Keratinocyte (primary cell): Measurements from ENCODE around the gene ERFL. TPM values are rescaled to one million over a fixed set of nuclear protein-coding genes. Genes with fewer than 3 reads are reported as not detected.

Experiments
- DNase-seq: peaks from one replicate; pipeline ENCODE4 v3.0.0-alpha.2; 2011; ENCODE audit warnings: low read depth, missing footprints, low spot score
- FAIRE-seq: peaks from 2 replicates; lab custom pipeline; 2011; peaks lifted over from hg19 to GRCh38; lab: Jason Lieb, UNC
- H2AFZ ChIP-seq: 2 replicates; pipeline ENCODE4 v1.6.0; 2012; ENCODE audit warnings: low read length, control low read depth, inconsistent platforms; ENCODE audit not compliant: control insufficient read depth
- H3K27ac ChIP-seq: 2 replicates; pipeline ENCODE4 v1.5.1; 2011; ENCODE audit warnings: low read length; ENCODE audit not compliant: control insufficient read depth, insufficient read depth
- H3K27me3 ChIP-seq: 3 replicates; pipeline ENCODE4 v1.6.0; 2011; ENCODE audit warnings: low read length; ENCODE audit not compliant: control insufficient read depth, insufficient read depth; ENCODE audit errors: extremely low read depth
- H3K36me3 ChIP-seq, 2 experiments: 2 replicates in 1 of 2; 3 replicates in 1 of 2; pipeline ENCODE4 v1.5.1; 2011; ENCODE audit warnings: low read length in 2 of 2, mild to moderate bottlenecking in 1 of 2; ENCODE audit not compliant: control insufficient read depth in 2 of 2, insufficient read depth in 2 of 2; ENCODE audit errors: extremely low read depth in 1 of 2
- H3K4me1 ChIP-seq: 3 replicates; pipeline ENCODE4 v1.5.1; 2011; ENCODE audit warnings: low read length; ENCODE audit not compliant: control insufficient read depth, insufficient read depth; ENCODE audit errors: extremely low read depth
- H3K4me2 ChIP-seq: 3 replicates; pipeline ENCODE4 v1.6.0; 2011; ENCODE audit warnings: low read depth, low read length; ENCODE audit not compliant: control insufficient read depth, insufficient read depth; ENCODE audit errors: extremely low read depth
- H3K4me3 ChIP-seq, 3 experiments: fragments of 200-600 bp in 1 of 3; sonication (generic) in 1 of 3; 2 replicates in 2 of 3; 3 replicates in 1 of 3; pipeline ENCODE4 v1.5.1; 2011 to 2016; ENCODE audit warnings: low read length in 3 of 3, mild to moderate bottlenecking in 3 of 3, control low read depth in 2 of 3, inconsistent platforms in 1 of 3, low read depth in 1 of 3, mixed read lengths in 1 of 3, mixed run types in 1 of 3, moderate library complexity in 1 of 3; ENCODE audit not compliant: control insufficient read depth in 2 of 3, insufficient read depth in 2 of 3; ENCODE audit errors: extremely low read depth in 1 of 3
- H3K79me2 ChIP-seq: 2 replicates; pipeline ENCODE4 v1.6.0; 2012; ENCODE audit warnings: low read length; ENCODE audit not compliant: control insufficient read depth, insufficient read depth
- H3K9ac ChIP-seq: 3 replicates; pipeline ENCODE4 v1.6.0; 2011; ENCODE audit warnings: low read length; ENCODE audit not compliant: control insufficient read depth, insufficient read depth; ENCODE audit errors: extremely low read depth
- H3K9me1 ChIP-seq: 3 replicates; pipeline ENCODE4 v1.6.0; 2011; ENCODE audit warnings: low read length; ENCODE audit not compliant: control insufficient read depth, insufficient read depth; ENCODE audit errors: extremely low read depth
- H3K9me3 ChIP-seq: 2 replicates; pipeline ENCODE4 v1.5.1; 2012; ENCODE audit warnings: low read depth, low read length; ENCODE audit not compliant: control insufficient read depth
- H4K20me1 ChIP-seq: 3 replicates; pipeline ENCODE4 v1.6.0; 2011; ENCODE audit warnings: low read length; ENCODE audit not compliant: control insufficient read depth, insufficient read depth; ENCODE audit errors: extremely low read depth
- EZH2 ChIP-seq: IDR thresholded peaks from one replicate; pipeline ENCODE4 v1.6.1; 2012; ENCODE audit warnings: inconsistent platforms, mild to moderate bottlenecking, low read length, moderate library complexity
- dilution Hi-C: fragments of 300-500 bp; cut with MboI; formaldehyde crosslinking; loops from one replicate; pipeline ENCODE4 v1.7.0; 2020; ENCODE audit warnings: low sequenced_read_pairs; ENCODE audit not compliant: extremely low pct_ligation_motif_present
- polyA plus RNA-seq, 5 experiments: library from polyadenylated mRNA; depleted of rRNA in 3 of 5; stranded (reverse) in 3 of 5; stranded (forward) in 1 of 5; unstranded in 1 of 5; fragments of >200 nt; gene quantifications; 1 replicate in 1 of 5; 2 replicates in 3 of 5; 3 replicates in 1 of 5; pipeline versions ENCODE4 v1.2.1 to v1.2.3, GENCODE V29; 2011 to 2012; ENCODE audit warnings: missing spikeins in 2 of 5, low read depth in 1 of 5, low replicate concordance in 1 of 5
- TF ChIP-seq, protein P1 (sequence below), 3 experiments: IDR thresholded peaks in 1 of 3; conservative IDR thresholded peaks in 1 of 3; optimal IDR thresholded peaks in 1 of 3; 2 replicates in 2 of 3; 3 replicates in 1 of 3; pipeline versions ENCODE3 to v1.5.1; 2011; ENCODE audit warnings: low read length in 3 of 3, mild to moderate bottlenecking in 3 of 3, moderate library complexity in 2 of 3, control low read depth in 1 of 3, inconsistent platforms in 1 of 3; ENCODE audit not compliant: insufficient read depth in 2 of 3; ENCODE audit errors: extremely low read depth in 1 of 3

The ERFL gene
- polyA plus RNA-seq, 1 donor (not counting 4 experiments of a cell fraction or from before 2014, with no cell fraction given): not detected

GRCh38 chr19:41869374-41869955 lies 58.8 kb downstream of the ERFL start:
- H3K4me3 ChIP-seq: no peak overlapping the region
- H3K79me2 ChIP-seq: peaks cover 36% of the 10 kb centered on the region
- H3K36me3 ChIP-seq: peaks cover 46 to 48% of the 10 kb centered on the region in 2 experiments
- TF ChIP-seq, protein P1, sequence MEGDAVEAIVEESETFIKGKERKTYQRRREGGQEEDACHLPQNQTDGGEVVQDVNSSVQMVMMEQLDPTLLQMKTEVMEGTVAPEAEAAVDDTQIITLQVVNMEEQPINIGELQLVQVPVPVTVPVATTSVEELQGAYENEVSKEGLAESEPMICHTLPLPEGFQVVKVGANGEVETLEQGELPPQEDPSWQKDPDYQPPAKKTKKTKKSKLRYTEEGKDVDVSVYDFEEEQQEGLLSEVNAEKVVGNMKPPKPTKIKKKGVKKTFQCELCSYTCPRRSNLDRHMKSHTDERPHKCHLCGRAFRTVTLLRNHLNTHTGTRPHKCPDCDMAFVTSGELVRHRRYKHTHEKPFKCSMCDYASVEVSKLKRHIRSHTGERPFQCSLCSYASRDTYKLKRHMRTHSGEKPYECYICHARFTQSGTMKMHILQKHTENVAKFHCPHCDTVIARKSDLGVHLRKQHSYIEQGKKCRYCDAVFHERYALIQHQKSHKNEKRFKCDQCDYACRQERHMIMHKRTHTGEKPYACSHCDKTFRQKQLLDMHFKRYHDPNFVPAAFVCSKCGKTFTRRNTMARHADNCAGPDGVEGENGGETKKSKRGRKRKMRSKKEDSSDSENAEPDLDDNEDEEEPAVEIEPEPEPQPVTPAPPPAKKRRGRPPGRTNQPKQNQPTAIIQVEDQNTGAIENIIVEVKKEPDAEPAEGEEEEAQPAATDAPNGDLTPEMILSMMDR (optimal IDR thresholded peaks at IDR 0.05 in 1 of 3, IDR thresholded peaks at IDR 0.05 in 1 of 3, conservative IDR thresholded peaks at IDR 0.05 in 1 of 3; ENCODE audit: extremely low read depth in 1 of 3, insufficient read depth in 2 of 3, low read length in 3 of 3): no peak
- TF ChIP-seq EZH2: no peak
- H3K9me3 ChIP-seq: no peaks in the 10 kb centered on the region
- dilution Hi-C loops: no loop called here
- H3K9ac ChIP-seq: no peak overlapping the region
- H2AFZ ChIP-seq: no peak overlapping the region
- H3K4me1 ChIP-seq: no peaks in the 10 kb centered on the region
- peaks cover 2% of the 10 kb centered on the region for H3K9me1 ChIP-seq
- H3K4me2 ChIP-seq: no peak overlapping the region
- peaks cover 56% of the 10 kb centered on the region for H4K20me1 ChIP-seq
- no peaks in the 10 kb centered on the region for H3K27me3 ChIP-seq
- DNase-seq (no peak), FAIRE-seq (no peak)
- no peak overlapping the region for H3K27ac ChIP-seq

GRCh38 chr19:41868989-41869300 lies 59.3 kb downstream of the ERFL start:
- no peak for FAIRE-seq
- dilution Hi-C loops: no loop called here
- Histone ChIP-seq H2AFZ (no peak overlapping the region), H3K9ac (no peak overlapping the region), H3K4me3 (no peak overlapping the region), H4K20me1 (peaks cover 61% of the 10 kb centered on the region), H3K27me3 (no peaks in the 10 kb centered on the region), H3K79me2 (peaks cover 41% of the 10 kb centered on the region), H3K4me1 (no peaks in the 10 kb centered on the region), H3K9me3 (no peaks in the 10 kb centered on the region), H3K9me1 (peaks cover 2% of the 10 kb centered on the region), H3K36me3 (peaks cover 51 to 53% of the 10 kb centered on the region in 2 experiments), H3K27ac (no peak overlapping the region), H3K4me2 (no peak overlapping the region)
- DNase-seq: no peak
- TF ChIP-seq, protein P1 (optimal IDR thresholded peaks at IDR 0.05 in 1 of 3, IDR thresholded peaks at IDR 0.05 in 1 of 3, conservative IDR thresholded peaks at IDR 0.05 in 1 of 3; ENCODE audit: extremely low read depth in 1 of 3, insufficient read depth in 2 of 3, low read length in 3 of 3): no peak
- TF ChIP-seq EZH2: no peak
